ENCODE data around the gene TFPI.

DNA sequence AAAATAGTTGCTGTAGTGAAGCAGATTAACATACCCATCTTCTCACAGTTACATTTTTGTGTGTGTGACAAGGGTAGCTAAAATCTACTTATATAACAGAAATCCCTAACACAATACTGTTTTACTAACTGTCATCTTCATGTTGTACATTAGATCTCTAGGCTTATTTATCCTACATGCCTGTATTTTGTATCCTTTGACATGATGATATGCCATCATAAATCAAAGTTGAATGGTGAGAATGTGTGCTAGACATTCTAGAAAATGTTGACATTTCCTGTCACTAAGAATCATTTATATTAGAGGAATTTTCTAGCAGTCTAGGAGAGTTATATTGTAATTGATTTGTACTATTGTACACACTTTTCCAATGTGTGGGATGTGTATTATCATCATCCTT is 84.7 kb downstream of the TFPI start:
- TF ChIP-seq CTCF (IDR thresholded peaks at IDR 0.05 in 2 of 3, conservative IDR thresholded peaks at IDR 0.05 in 1 of 3; ENCODE audit: control insufficient read depth in 2 of 3, extremely low read depth in 1 of 3, insufficient read depth in 1 of 3, low read depth in 3 of 3, low read length in 3 of 3) (no peak), ATF3 (IDR thresholded peaks at IDR 0.05; ENCODE audit: borderline replicate concordance, extremely low read depth, low read depth, low read length) (no peak), EZH2 (IDR thresholded peaks at IDR 0.05; ENCODE audit: borderline replicate concordance, control insufficient read depth, low read depth, low read length) (no peak), RELA (IDR thresholded peaks at IDR 0.05; ENCODE audit: borderline replicate concordance, partially characterized antibody) (no peak), SREBF2 (IDR thresholded peaks at IDR 0.05; ENCODE audit: low read length) (no peak), SP1 (IDR thresholded peaks at IDR 0.05; ENCODE audit: low read depth, low read length) (no peak), CEBPB (IDR thresholded peaks at IDR 0.05; ENCODE audit: borderline replicate concordance in 1 of 2, low read depth in 2 of 2, low read length in 2 of 2) (no peak), RAD21 (IDR thresholded peaks at IDR 0.05; ENCODE audit: insufficient read depth, low read depth, low read length) (no peak), EP300 (IDR thresholded peaks at IDR 0.05; ENCODE audit: borderline replicate concordance in 1 of 2, control insufficient read depth in 1 of 2, low read depth in 2 of 2, low read length in 2 of 2) (no peak), E2F4 (IDR thresholded peaks at IDR 0.05; ENCODE audit: low read depth, low read length) (no peak), BMI1 (IDR thresholded peaks at IDR 0.05; ENCODE audit: borderline replicate concordance) (no peak)
- TF ChIP-seq, protein P1, sequence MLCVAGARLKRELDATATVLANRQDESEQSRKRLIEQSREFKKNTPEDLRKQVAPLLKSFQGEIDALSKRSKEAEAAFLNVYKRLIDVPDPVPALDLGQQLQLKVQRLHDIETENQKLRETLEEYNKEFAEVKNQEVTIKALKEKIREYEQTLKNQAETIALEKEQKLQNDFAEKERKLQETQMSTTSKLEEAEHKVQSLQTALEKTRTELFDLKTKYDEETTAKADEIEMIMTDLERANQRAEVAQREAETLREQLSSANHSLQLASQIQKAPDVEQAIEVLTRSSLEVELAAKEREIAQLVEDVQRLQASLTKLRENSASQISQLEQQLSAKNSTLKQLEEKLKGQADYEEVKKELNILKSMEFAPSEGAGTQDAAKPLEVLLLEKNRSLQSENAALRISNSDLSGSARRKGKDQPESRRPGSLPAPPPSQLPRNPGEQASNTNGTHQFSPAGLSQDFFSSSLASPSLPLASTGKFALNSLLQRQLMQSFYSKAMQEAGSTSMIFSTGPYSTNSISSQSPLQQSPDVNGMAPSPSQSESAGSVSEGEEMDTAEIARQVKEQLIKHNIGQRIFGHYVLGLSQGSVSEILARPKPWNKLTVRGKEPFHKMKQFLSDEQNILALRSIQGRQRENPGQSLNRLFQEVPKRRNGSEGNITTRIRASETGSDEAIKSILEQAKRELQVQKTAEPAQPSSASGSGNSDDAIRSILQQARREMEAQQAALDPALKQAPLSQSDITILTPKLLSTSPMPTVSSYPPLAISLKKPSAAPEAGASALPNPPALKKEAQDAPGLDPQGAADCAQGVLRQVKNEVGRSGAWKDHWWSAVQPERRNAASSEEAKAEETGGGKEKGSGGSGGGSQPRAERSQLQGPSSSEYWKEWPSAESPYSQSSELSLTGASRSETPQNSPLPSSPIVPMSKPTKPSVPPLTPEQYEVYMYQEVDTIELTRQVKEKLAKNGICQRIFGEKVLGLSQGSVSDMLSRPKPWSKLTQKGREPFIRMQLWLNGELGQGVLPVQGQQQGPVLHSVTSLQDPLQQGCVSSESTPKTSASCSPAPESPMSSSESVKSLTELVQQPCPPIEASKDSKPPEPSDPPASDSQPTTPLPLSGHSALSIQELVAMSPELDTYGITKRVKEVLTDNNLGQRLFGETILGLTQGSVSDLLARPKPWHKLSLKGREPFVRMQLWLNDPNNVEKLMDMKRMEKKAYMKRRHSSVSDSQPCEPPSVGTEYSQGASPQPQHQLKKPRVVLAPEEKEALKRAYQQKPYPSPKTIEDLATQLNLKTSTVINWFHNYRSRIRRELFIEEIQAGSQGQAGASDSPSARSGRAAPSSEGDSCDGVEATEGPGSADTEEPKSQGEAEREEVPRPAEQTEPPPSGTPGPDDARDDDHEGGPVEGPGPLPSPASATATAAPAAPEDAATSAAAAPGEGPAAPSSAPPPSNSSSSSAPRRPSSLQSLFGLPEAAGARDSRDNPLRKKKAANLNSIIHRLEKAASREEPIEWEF (IDR thresholded peaks at IDR 0.05; ENCODE audit: insufficient replicate concordance, low read depth, low read length), result no peak

Data from GM12878 (cell line).